H1 (cell line): ENCODE measurements around the gene SMIM29. TPM values are rescaled to one million over a fixed set of nuclear protein-coding genes. Genes with fewer than 3 reads are reported as not detected.

ENCODE experiments used
- CTCF ChIA-PET: fragments of 300-600 bp; sonication (Branson Sonifier 250); formaldehyde crosslinking; loops from one replicate; lab custom pipeline; 2021; ENCODE audit not compliant: partially characterized antibody; lab: Charles Lee
- POLR2A ChIA-PET: fragments of 300-600 bp; sonication (Branson Sonifier 250); formaldehyde crosslinking; loops from one replicate; lab custom pipeline; 2021; ENCODE audit warnings: inconsistent platforms; ENCODE audit not compliant: partially characterized antibody; lab: Charles Lee
- DNase-seq, 2 experiments: peaks; one replicate each; pipeline versions ENCODE4 v3.0.0 to v3.0.0-alpha.2; 2010 to 2022; ENCODE audit warnings: low spot score in 2 of 2, low read depth in 1 of 2, mixed read lengths in 1 of 2
- FAIRE-seq: peaks from 2 replicates; lab custom pipeline; 2011; peaks lifted over from hg19 to GRCh38; lab: Jason Lieb, UNC
- H2AFZ ChIP-seq: 2 replicates; pipeline ENCODE4 v1.8.1; 2012; ENCODE audit warnings: low read length, inconsistent platforms
- H2AK5ac ChIP-seq: 2 replicates; pipeline ENCODE4 v1.6.1; 2013; ENCODE audit warnings: low read depth, low read length
- H2BK120ac ChIP-seq: replicated peaks from 2 replicates; pipeline ENCODE3; 2013; ENCODE audit warnings: low read depth, low read length, inconsistent platforms
- H2BK12ac ChIP-seq: 2 replicates; pipeline ENCODE4 v1.6.1; 2013; ENCODE audit warnings: low read depth, low read length
- H2BK15ac ChIP-seq: 2 replicates; pipeline ENCODE4 v1.6.1; 2013; ENCODE audit warnings: low read length
- H2BK20ac ChIP-seq: 2 replicates; pipeline ENCODE4 v1.6.1; 2013; ENCODE audit warnings: low read length
- H2BK5ac ChIP-seq: 2 replicates; pipeline ENCODE4 v1.6.1; 2013; ENCODE audit warnings: low read depth, low read length
- H3K14ac ChIP-seq: 2 replicates; pipeline ENCODE4 v1.6.1; 2013; ENCODE audit warnings: inconsistent platforms; ENCODE audit not compliant: insufficient read length
- H3K18ac ChIP-seq: 2 replicates; pipeline ENCODE4 v1.6.1; 2013; ENCODE audit warnings: low read length; ENCODE audit errors: extremely low read depth
- H3K23ac ChIP-seq: 2 replicates; pipeline ENCODE4 v1.6.1; 2013; ENCODE audit warnings: inconsistent platforms; ENCODE audit not compliant: insufficient read length
- H3K23me2 ChIP-seq: 2 replicates; pipeline ENCODE4 v1.6.1; 2013; ENCODE audit warnings: low read depth, low read length
- H3K27ac ChIP-seq: 2 replicates; pipeline ENCODE4 v1.6.1; 2011; ENCODE audit warnings: low read depth, low read length, inconsistent platforms
- H3K27me3 ChIP-seq, 4 experiments: replicated peaks in 1 of 4; 1 replicate in 1 of 4; 2 replicates in 3 of 4; pipeline versions ENCODE4 v1.6.1 to v1.8.1; 2011 to 2013; ENCODE audit warnings: low read length in 3 of 4, mild to moderate bottlenecking in 3 of 4, inconsistent platforms in 2 of 4, mixed read lengths in 2 of 4, moderate library complexity in 1 of 4; ENCODE audit not compliant: control insufficient read depth in 3 of 4, insufficient read depth in 3 of 4; ENCODE audit errors: extremely low read depth in 1 of 4
- H3K36me3 ChIP-seq, 4 experiments: 2 replicates each; pipeline versions ENCODE4 v1.6.1 to v1.8.1; 2011 to 2013; ENCODE audit warnings: mild to moderate bottlenecking in 4 of 4, low read length in 3 of 4, moderate library complexity in 2 of 4, control low read depth in 1 of 4, inconsistent platforms in 1 of 4; ENCODE audit not compliant: insufficient read depth in 4 of 4, control insufficient read depth in 2 of 4
- H3K4ac ChIP-seq: replicated peaks from 2 replicates; pipeline ENCODE3; 2013; ENCODE audit warnings: low read length, low read depth, mixed read lengths, inconsistent platforms; ENCODE audit not compliant: insufficient read length
- H3K4me1 ChIP-seq, 4 experiments: replicated peaks in 1 of 4; 1 replicate in 1 of 4; 2 replicates in 3 of 4; pipeline versions ENCODE4 v1.6.1 to v1.8.1; 2011 to 2013; ENCODE audit warnings: low read length in 3 of 4, inconsistent platforms in 2 of 4, mixed read lengths in 1 of 4; ENCODE audit not compliant: insufficient read depth in 4 of 4, control insufficient read depth in 3 of 4
- H3K4me2 ChIP-seq, 2 experiments: 2 replicates each; pipeline versions ENCODE4 v1.6.1 to v1.8.1; 2011 to 2013; ENCODE audit warnings: low read depth in 2 of 2, low read length in 2 of 2, control low read depth in 1 of 2, inconsistent platforms in 1 of 2, mild to moderate bottlenecking in 1 of 2; ENCODE audit not compliant: insufficient read depth in 1 of 2
- H3K4me3 ChIP-seq, 4 experiments: fragments of 200-600, 300-600 bp in 1 of 4; sonication (generic), shearing (Covaris generic), sonication (Bioruptor Twin) in 1 of 4; 2 replicates each; pipeline versions ENCODE4 v1.5.1 to v1.8.1; 2011 to 2016; ENCODE audit warnings: low read length in 4 of 4, low read depth in 3 of 4, control low read depth in 2 of 4, inconsistent platforms in 2 of 4, mild to moderate bottlenecking in 2 of 4, mixed read lengths in 1 of 4, moderate library complexity in 1 of 4; ENCODE audit not compliant: insufficient read depth in 2 of 4; ENCODE audit errors: extremely low read depth in 1 of 4
- H3K56ac ChIP-seq: replicated peaks from 2 replicates; pipeline ENCODE3; 2013; ENCODE audit warnings: low read depth, mild to moderate bottlenecking, mixed read lengths, low read length, inconsistent platforms; ENCODE audit not compliant: insufficient read length
- H3K79me1 ChIP-seq: 2 replicates; pipeline ENCODE4 v1.6.1; 2013; ENCODE audit warnings: low read depth, low read length, control low read depth
- H3K79me2 ChIP-seq, 2 experiments: 2 replicates each; pipeline versions ENCODE4 v1.6.1 to v1.8.1; 2012 to 2013; ENCODE audit warnings: low read length in 2 of 2, mild to moderate bottlenecking in 2 of 2, inconsistent platforms in 1 of 2; ENCODE audit not compliant: insufficient read depth in 2 of 2, control insufficient read depth in 1 of 2
- H3K9ac ChIP-seq, 4 experiments: replicated peaks in 1 of 4; 1 replicate in 1 of 4; 2 replicates in 3 of 4; pipeline versions ENCODE4 v1.6.1 to v1.8.1; 2011 to 2013; ENCODE audit warnings: low read depth in 3 of 4, low read length in 3 of 4, control low read depth in 2 of 4, mild to moderate bottlenecking in 2 of 4, moderate library complexity in 2 of 4, inconsistent platforms in 1 of 4; ENCODE audit errors: extremely low read depth in 1 of 4
- H3K9me3 ChIP-seq, 2 experiments: 2 replicates each; pipeline versions ENCODE4 v1.6.1 to v1.8.1; 2012 to 2013; ENCODE audit warnings: mild to moderate bottlenecking in 2 of 2, moderate library complexity in 2 of 2, control low read depth in 1 of 2, inconsistent platforms in 1 of 2, low read depth in 1 of 2, low read length in 1 of 2, mixed read lengths in 1 of 2; ENCODE audit not compliant: insufficient read depth in 2 of 2
- H4K20me1 ChIP-seq, 2 experiments: replicated peaks in 1 of 2; 2 replicates each; pipeline versions ENCODE3 to v1.8.1; 2011 to 2013; ENCODE audit warnings: inconsistent platforms in 2 of 2, low read length in 2 of 2, mild to moderate bottlenecking in 1 of 2; ENCODE audit not compliant: insufficient read depth in 2 of 2, control insufficient read depth in 1 of 2
- H4K5ac ChIP-seq: 2 replicates; pipeline ENCODE4 v1.6.1; 2013; ENCODE audit warnings: low read length, low read depth, mixed read lengths, inconsistent platforms; ENCODE audit not compliant: insufficient read length
- H4K8ac ChIP-seq: 2 replicates; pipeline ENCODE4 v1.8.0; 2013; ENCODE audit warnings: mild to moderate bottlenecking, moderate library complexity, low read length, inconsistent platforms; ENCODE audit not compliant: insufficient read depth; ENCODE audit errors: extremely low read depth
- H4K91ac ChIP-seq: replicated peaks from 2 replicates; pipeline ENCODE3; 2013; ENCODE audit warnings: low read length, mixed read lengths, inconsistent platforms; ENCODE audit not compliant: insufficient read length
- ATF3 ChIP-seq: IDR thresholded peaks from 2 replicates; pipeline ENCODE4 v1.6.1; 2011; ENCODE audit warnings: low read depth, mild to moderate bottlenecking, low read length; ENCODE audit not compliant: insufficient read depth
- CHD2 ChIP-seq: IDR thresholded peaks from 2 replicates; pipeline ENCODE4 v1.6.1; 2012; ENCODE audit warnings: low read length, improper control_type of control experiment
- JUN ChIP-seq: IDR thresholded peaks from 2 replicates; pipeline ENCODE4 v1.6.1; 2011; ENCODE audit warnings: low read depth, mild to moderate bottlenecking, improper control_type of control experiment, low read length
- KDM5A ChIP-seq: fragments of 200-600 bp; IDR thresholded peaks from 2 replicates; pipeline ENCODE4 v1.7.1; 2012; ENCODE audit warnings: mild to moderate bottlenecking, low read length, inconsistent platforms, mixed read lengths
- MAFK ChIP-seq: IDR thresholded peaks from 2 replicates; pipeline ENCODE4 v1.6.1; 2012; ENCODE audit warnings: low read depth, mild to moderate bottlenecking, improper control_type of control experiment, low read length
- MAX ChIP-seq: IDR thresholded peaks from 2 replicates; pipeline ENCODE4 v1.6.1; 2012; ENCODE audit warnings: inconsistent platforms
- NRF1 ChIP-seq: IDR thresholded peaks from 2 replicates; pipeline ENCODE4 v1.6.1; 2011; ENCODE audit warnings: mild to moderate bottlenecking, low read depth, low read length, improper control_type of control experiment
- POLR2A ChIP-seq, 2 experiments: IDR thresholded peaks; 1 replicate in 1 of 2; 2 replicates in 1 of 2; pipeline ENCODE4 v1.6.1; 2011; ENCODE audit warnings: low read depth in 2 of 2, low read length in 2 of 2, mild to moderate bottlenecking in 2 of 2; ENCODE audit errors: control extremely low read depth in 1 of 2
- SP2 ChIP-seq: IDR thresholded peaks from 2 replicates; pipeline ENCODE4 v1.6.1; 2012; ENCODE audit warnings: mild to moderate bottlenecking, low read length, inconsistent platforms
- TAF7 ChIP-seq: optimal IDR thresholded peaks from 2 replicates; pipeline ENCODE3; 2011; ENCODE audit warnings: low read depth, mild to moderate bottlenecking, inconsistent platforms, low read length, moderate library complexity, borderline replicate concordance
- TEAD4 ChIP-seq: IDR thresholded peaks from 2 replicates; pipeline ENCODE4 v1.6.1; 2012; ENCODE audit warnings: low read depth, low read length, inconsistent platforms, mixed read lengths
- WGBS, 2 experiments: shearing (Covaris generic) in 1 of 2; methylation state at CpG; one replicate each; pipeline versions ENCODE4 v1.1.6 to v1.1.7; 2013 to 2015; ENCODE audit warnings: low lambda C conversion rate in 2 of 2, mixed read lengths in 2 of 2, inconsistent platforms in 1 of 2, low coverage in 1 of 2, missing lambda C conversion rate in 1 of 2; ENCODE audit not compliant: insufficient replicate concordance in 2 of 2, insufficient coverage in 1 of 2, insufficient read length in 1 of 2; ENCODE audit errors: extremely low coverage in 1 of 2, missing lambda C conversion rate in 1 of 2; 5-methylcytosine and 5-hydroxymethylcytosine counted together
- polyA plus RNA-seq, 7 experiments: library from polyadenylated mRNA; depleted of rRNA in 3 of 7; stranded (reverse) in 5 of 7; unstranded in 2 of 7; fragments of >200 nt in 5 of 7; fragments of 200-250 nt in 2 of 7; gene quantifications; 1 replicate in 5 of 7; 2 replicates in 1 of 7; 4 replicates in 1 of 7; pipeline versions ENCODE4 v1.2.1 to v1.2.3, GENCODE V29; 2011 to 2013; ENCODE audit warnings: missing spikeins in 2 of 7, mixed read lengths in 2 of 7
- total RNA-seq: library from RNA; stranded (reverse); fragmentation: NEBNext Ultra II Directional; extraction: Animal tissue kit (Norgen Biotek cat#: 25700); gene quantifications from 2 replicates; pipeline ENCODE4 v1.2.1, GENCODE V29; 2021

SMIM29 gene
- total and polyA plus RNA-seq, 2 of the 8 experiments (the other 6 are each of a cell fraction or from before 2014, with no cell fraction given): 7.0 to 22.4 TPM

- H3K23ac ChIP-seq: no peak overlapping the region
- no peaks in the 10 kb centered on the region for H3K79me2 ChIP-seq
- H2BK120ac ChIP-seq: no peak overlapping the region
- H3K56ac ChIP-seq: no peak overlapping the region
- 90% methylated on average over 10 of the region's 10 CpGs; no CpG with 5 or more reads in 1 of the 2 experiments for WGBS, 2 experiments
- H4K20me1 ChIP-seq: no peaks in the 10 kb centered on the region
- H4K8ac ChIP-seq: no peak overlapping the region
- no peak overlapping the region for H3K9ac ChIP-seq
- ChIA-PET CTCF (interaction anchor here (0.8 to 2.9 kb wide), 5 partner anchors 28 to 281 kb away, joined by 3 to 7 read pairs (median 5); no protein-coding TSS in a partner anchor), POLR2A (interaction anchor here (0.6 to 2.0 kb wide), 6 partner anchors 10 to 149 kb away, joined by 3 to 6 read pairs (median 3); partner anchors contain the start of genes HMGA1 and RPS10)
- no peaks in the 10 kb centered on the region for H3K4me1 ChIP-seq
- H2BK15ac ChIP-seq: no peak overlapping the region
- no peak overlapping the region for H4K5ac ChIP-seq
- no peak overlapping the region for H3K14ac ChIP-seq
- H3K9me3 ChIP-seq: no peaks in the 10 kb centered on the region
- no peaks in the 10 kb centered on the region for H3K23me2 ChIP-seq
- TF ChIP-seq NRF1: no peak
- no peak for TF ChIP-seq SP2
- no peak for TF ChIP-seq POLR2A (IDR thresholded peaks at IDR 0.05; ENCODE audit: control extremely low read depth in 1 of 2, low read depth in 2 of 2, low read length in 2 of 2)
- no peak for TF ChIP-seq TAF7
- no peak for TF ChIP-seq TEAD4
- no peak for TF ChIP-seq MAX
- TF ChIP-seq ATF3: no peak
- no peak for TF ChIP-seq JUN
- no peak for TF ChIP-seq MAFK
- no peak for TF ChIP-seq CHD2
- no peak for TF ChIP-seq KDM5A
- no peak overlapping the region for H3K4me2 ChIP-seq
- no peak overlapping the region for H3K18ac ChIP-seq
- H2BK20ac ChIP-seq: no peak overlapping the region
- no peak overlapping the region for H2BK5ac ChIP-seq
- no peak overlapping the region for H3K4me3 ChIP-seq
- no peak overlapping the region for H2AK5ac ChIP-seq
- no peak overlapping the region for H2AFZ ChIP-seq
- H3K27me3 ChIP-seq: no peaks in the 10 kb centered on the region
- H3K36me3 ChIP-seq: no peaks in the 10 kb centered on the region
- no peak overlapping the region for H3K27ac ChIP-seq
- H3K79me1 ChIP-seq: no peaks in the 10 kb centered on the region
- no peak overlapping the region for H4K91ac ChIP-seq
- no peak overlapping the region for H2BK12ac ChIP-seq
- FAIRE-seq: no peak
- no peak overlapping the region for H3K4ac ChIP-seq
- DNase-seq: no peak
These were observed 28.3 kb upstream of the SMIM29 start for GRCh38 chr6:34276881-34277762.
